ENCODE measurements around the gene LDHB. TPM values are rescaled to one million over a fixed set of nuclear protein-coding genes. Genes with fewer than 3 reads are reported as not detected.
"Not testable (repeated sequence)": the region's sequence is repeated elsewhere in the genome, so short reads cannot be mapped to it uniquely, and the experiment has no call there.

Gene LDHB
- total RNA-seq, 2 donors from 2014 or later: 1,054 to 1,593 TPM

GRCh38 chr12:21607701-21608100 is 49.9 kb downstream of the LDHB start:
- Mint-ChIP-seq H3K27me3 (no peaks in the 10 kb centered on the region), H3K4me1 (no peaks in the 10 kb centered on the region), H3K36me3 (ENCODE audit: low read depth) (no peaks in the 10 kb centered on the region), H3K9me3 (no peaks in the 10 kb centered on the region), H3K27ac (no peak overlapping the region), H3K4me3 (no peak overlapping the region)
- no peak for ATAC-seq (replicated peaks)

- Mint-ChIP-seq H3K27me3 (no peaks in the 10 kb centered on the region), H3K4me1 (no peaks in the 10 kb centered on the region), H3K4me3 (no peak overlapping the region), H3K9me3 (no peaks in the 10 kb centered on the region), H3K36me3 (ENCODE audit: low read depth) (no peaks in the 10 kb centered on the region), H3K27ac (no peak overlapping the region)
- ATAC-seq (replicated peaks): no peak
Observed at GRCh38 chr12:21606175-21606574, 51.5 kb downstream of the LDHB start.

GRCh38 chr12:21604245-21605101 is 53.2 kb downstream of the LDHB start, which contains the start of gene GYS2:
TSS of gene GYS2 (minus strand) at chr12:21604847. CDS start at chr12:21604592, 255 bp downstream.
- ATAC-seq (replicated peaks): no peak
- H3K27me3 Mint-ChIP-seq: no peaks in the 10 kb centered on the region
- H3K36me3 Mint-ChIP-seq (ENCODE audit: low read depth): no peaks in the 10 kb centered on the region
- H3K27ac Mint-ChIP-seq: no peak within 1 kb of the TSS
- H3K9me3 Mint-ChIP-seq: no peaks in the 10 kb centered on the region
- H3K4me1 Mint-ChIP-seq: no peaks in the 10 kb centered on the region
- no peak within 1 kb of the TSS for H3K4me3 Mint-ChIP-seq

GRCh38 chr12:21602774-21603173 is 54.9 kb downstream of the LDHB start:
- no peaks in the 10 kb centered on the region for H3K27me3 Mint-ChIP-seq
- no peak overlapping the region for H3K27ac Mint-ChIP-seq
- H3K36me3 Mint-ChIP-seq (ENCODE audit: low read depth): no peaks in the 10 kb centered on the region
- H3K4me3 Mint-ChIP-seq: no peak overlapping the region
- H3K9me3 Mint-ChIP-seq: no peaks in the 10 kb centered on the region
- H3K4me1 Mint-ChIP-seq: no peaks in the 10 kb centered on the region
- no peak for ATAC-seq (replicated peaks)

- Mint-ChIP-seq H3K27ac (no peak overlapping the region), H3K36me3 (ENCODE audit: low read depth) (no peaks in the 10 kb centered on the region), H3K9me3 (peaks cover 4% of the 10 kb centered on the region), H3K4me3 (no peak overlapping the region), H3K4me1 (no peaks in the 10 kb centered on the region), H3K27me3 (no peaks in the 10 kb centered on the region)
- no peak for ATAC-seq (replicated peaks)
Observed at GRCh38 chr12:21600196-21600595, 57.4 kb downstream of the LDHB start.

- H3K9me3 Mint-ChIP-seq: peaks cover 4% of the 10 kb centered on the region
Observed at GRCh38 chr12:21599143-21599999, 58.3 kb downstream of the LDHB start.

GRCh38 chr12:21598651-21599050 is 59.0 kb downstream of the LDHB start:
- Mint-ChIP-seq H3K27ac (no peak overlapping the region), H3K4me3 (no peak overlapping the region), H3K27me3 (no peaks in the 10 kb centered on the region), H3K36me3 (ENCODE audit: low read depth) (no peaks in the 10 kb centered on the region), H3K9me3 (peaks cover 7% of the 10 kb centered on the region), H3K4me1 (no peaks in the 10 kb centered on the region)
- ATAC-seq (replicated peaks): no peak

More at GRCh38 chr12:21599143-21599999, 58.3 kb downstream of the LDHB start:
- Mint-ChIP-seq H3K4me1 (no peaks in the 10 kb centered on the region), H3K4me3 (no peak overlapping the region), H3K27ac (no peak overlapping the region), H3K36me3 (ENCODE audit: low read depth) (no peaks in the 10 kb centered on the region), H3K27me3 (no peaks in the 10 kb centered on the region)
- ATAC-seq (replicated peaks): no peak

- not testable (repeated sequence) for ATAC-seq (replicated peaks); H3K4me1 Mint-ChIP-seq; H3K27me3 Mint-ChIP-seq; H3K4me3 Mint-ChIP-seq; H3K27ac Mint-ChIP-seq; H3K36me3 Mint-ChIP-seq (ENCODE audit: low read depth)
- H3K9me3 Mint-ChIP-seq: peaks cover 19% of the 10 kb centered on the region
Observed at GRCh38 chr12:21595356-21595755, 62.3 kb downstream of the LDHB start.

GRCh38 chr12:21585485-21585884 is 72.2 kb downstream of the LDHB start:
- Mint-ChIP-seq H3K4me3 (no peak overlapping the region), H3K4me1 (no peaks in the 10 kb centered on the region), H3K27me3 (peaks cover 8% of the 10 kb centered on the region), H3K36me3 (ENCODE audit: low read depth) (no peaks in the 10 kb centered on the region), H3K9me3 (peaks cover 4% of the 10 kb centered on the region), H3K27ac (no peak overlapping the region)
- no peak for ATAC-seq (replicated peaks)

Other genes with a start within 250 kb of the LDHB start
- 10 to 100 TPM; 29.8 to 41.2 TPM for gene PYROXD1, start 220.2 kb downstream of the LDHB start, total RNA-seq
- gene RECQL, start 156.2 kb downstream of the LDHB start, total RNA-seq: 10 to 100 TPM; 82.2 to 95.4 TPM
- gene GOLT1B, start 156.1 kb downstream of the LDHB start, total RNA-seq: 10 to 100 TPM; 30.7 to 39.1 TPM
- gene SPX, start 131.5 kb downstream of the LDHB start, total RNA-seq: 1 to 10 TPM; 1.3 to 1.5 TPM
- gene GYS2, start 53.0 kb downstream of the LDHB start, total RNA-seq: not detected
- not detected for gene KCNJ8, start 116.9 kb upstream of the LDHB start, total RNA-seq

Measured in activated T-helper 17 cell treated with anti-CD3 and anti-CD28 coated beads, Interleukin-2, amount 50 U/mL, for 72 hours (primary cell).